ENCODE measurements around the gene CR1L.
"Not testable (repeated sequence)": the region's sequence is repeated elsewhere in the genome, so short reads cannot be mapped to it uniquely, and the experiment has no call there.

CR1L gene

DNA sequence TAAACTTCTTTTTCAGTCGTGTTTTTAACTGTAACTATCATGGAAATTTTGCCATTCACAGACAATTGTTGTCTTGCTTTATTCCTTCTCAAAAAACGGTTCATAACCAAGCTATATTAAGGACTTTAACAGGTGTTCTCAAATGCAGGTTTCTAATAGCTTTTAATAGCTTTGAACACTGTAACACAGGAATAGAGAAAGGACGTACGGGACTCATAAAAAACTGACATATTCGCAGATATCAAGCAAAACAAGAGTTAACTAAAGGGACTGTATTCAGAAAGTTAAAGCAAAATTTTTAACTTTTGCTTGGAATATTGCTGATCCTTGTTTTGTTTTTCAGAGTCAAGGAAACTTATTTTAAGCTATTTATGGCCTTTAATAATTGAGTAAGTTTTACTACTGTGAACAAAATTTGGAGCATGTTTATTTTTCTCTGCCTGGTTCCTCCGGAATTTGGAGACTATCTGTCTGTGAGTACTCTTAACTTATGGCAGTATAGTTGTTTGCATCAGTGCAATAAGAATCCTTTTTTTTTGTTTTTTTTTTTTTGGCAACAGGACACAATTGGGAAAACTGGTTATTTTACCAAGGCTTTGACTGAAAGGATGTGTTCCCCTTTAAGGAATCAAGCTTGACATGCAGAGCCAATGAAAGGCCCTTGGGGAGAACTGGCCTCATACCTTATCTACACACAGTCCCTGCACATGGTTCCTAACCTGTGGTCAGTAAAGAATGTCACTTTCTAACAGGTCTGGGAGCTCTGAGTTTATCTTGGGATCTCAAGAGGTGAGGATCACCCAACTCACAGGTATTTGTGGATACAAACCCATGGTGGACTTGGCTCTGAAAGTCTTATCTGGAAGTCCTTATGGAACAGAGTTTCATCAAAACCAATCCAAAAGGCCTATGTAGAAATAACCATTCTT lies 101.2 kb downstream of the CR1L start:
- no peak for DNase-seq (ENCODE audit: low read depth in 2 of 2)

DNA sequence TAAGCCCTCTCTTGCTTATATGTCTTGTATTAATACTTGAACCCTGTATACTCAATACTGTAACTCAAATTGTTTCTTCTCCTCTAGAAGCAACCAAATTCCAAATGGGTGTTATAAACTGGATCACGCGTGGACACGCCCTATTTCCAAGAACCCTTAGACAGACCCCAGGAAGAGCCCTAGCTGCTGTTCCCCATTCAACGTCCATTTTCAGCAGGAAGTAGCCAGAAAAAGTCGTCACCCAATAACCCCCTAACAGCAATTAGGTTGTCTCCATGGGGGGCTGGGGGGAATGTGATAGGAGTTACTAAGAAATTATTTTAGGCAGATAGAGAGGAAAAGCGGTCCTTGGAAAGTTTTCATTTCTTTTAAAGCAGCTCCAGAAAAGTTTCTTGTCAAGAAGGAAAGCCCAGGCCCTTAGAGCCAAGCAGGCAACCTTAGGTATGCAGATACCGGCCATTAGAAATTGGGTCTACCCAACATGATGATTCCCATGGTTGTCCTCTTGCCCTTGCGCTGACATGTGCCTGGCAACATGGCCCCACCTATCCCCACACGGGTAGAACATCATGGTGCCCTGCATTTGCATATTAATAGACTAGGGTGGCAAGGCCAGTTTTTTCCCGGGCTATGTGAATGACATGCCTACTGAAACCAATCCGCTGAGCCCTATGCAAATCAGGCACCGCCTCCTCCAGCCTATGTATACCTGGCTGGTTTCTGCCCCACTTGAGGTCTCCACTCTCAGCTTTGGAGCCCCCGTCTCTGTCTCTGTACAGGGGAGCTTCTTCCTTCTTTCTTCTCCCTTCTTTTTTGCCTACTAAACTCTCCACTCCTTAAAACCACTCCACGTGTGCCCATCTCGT lies 102.9 kb downstream of the CR1L start:
- no peak for DNase-seq (ENCODE audit: low read depth in 2 of 2)

DNA sequence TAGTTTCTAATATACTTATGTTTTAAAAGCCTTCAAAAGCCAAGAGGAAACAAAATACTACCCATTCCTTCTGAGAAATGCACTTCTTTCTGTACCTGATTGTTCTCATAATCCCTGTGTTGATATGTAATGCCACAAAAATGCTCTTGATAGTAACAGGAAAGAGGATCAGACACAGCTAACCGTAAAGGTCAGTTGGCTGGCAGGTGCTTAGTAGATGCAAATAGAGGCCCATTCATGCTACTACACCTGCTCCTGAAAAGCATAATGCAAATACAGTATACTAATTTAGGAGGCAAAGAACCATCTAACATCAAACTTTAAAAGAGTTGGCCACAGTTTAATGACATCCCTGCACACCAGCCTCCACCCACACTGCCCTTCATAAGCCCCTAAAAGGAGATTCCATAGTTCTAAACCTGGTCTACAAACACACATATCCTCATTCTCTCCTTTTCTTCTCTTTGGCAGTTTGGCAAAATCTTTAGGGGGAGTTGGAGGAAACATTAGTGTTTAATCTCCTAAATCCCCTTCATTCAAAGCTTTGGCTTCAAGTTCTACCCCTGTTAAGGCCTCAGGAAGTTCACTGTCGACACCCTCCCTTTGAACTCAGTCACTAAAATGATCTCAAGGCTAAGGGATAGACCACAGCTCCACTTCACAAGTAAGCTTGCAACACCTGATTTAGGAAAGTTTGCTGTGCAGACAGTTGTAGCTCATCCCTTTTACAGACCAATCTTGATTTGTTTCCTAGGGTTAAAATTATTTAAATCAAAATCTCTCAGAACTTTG lies 104.0 kb downstream of the CR1L start:
- no peak for DNase-seq (ENCODE audit: low read depth in 2 of 2)

DNA sequence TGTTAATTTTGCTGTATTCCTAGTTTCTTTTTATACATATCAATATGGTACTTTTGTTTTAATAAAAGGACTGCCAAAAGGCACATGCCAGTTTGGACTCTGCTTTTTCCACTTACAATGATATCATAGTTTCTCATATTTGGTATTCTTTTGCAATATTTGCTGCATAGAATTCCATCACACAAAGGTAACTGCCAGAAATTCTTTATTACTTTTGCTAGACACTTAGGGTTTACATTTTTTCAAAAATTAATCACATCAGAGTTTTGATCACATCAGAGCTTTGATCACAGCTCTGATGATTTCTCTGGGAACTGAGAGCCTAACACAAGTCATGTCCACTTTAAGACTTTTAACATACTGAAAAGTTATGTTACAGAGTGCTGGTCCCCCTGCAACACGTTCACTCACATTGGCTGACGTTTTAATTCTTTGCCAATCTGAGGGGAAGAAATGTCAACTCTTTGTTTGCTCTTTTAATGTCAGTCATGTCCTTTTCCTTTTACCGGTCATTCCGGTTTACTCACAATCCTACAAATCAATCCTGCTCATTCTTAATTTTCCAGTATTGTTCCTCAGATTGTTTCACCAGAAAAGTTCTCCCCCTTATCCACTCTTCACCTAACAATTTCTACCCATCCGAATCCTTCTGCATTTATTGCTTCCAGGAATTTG lies 105.8 kb downstream of the CR1L start:
- no peak for DNase-seq (ENCODE audit: low read depth in 2 of 2)

GRCh38 chr1:207751463-207751789 lies 106.5 kb downstream of the CR1L start:
- DNase-seq (ENCODE audit: low read depth in 2 of 2) = not testable (repeated sequence)

GRCh38 chr1:207751790-207752455 lies 107.0 kb downstream of the CR1L start, which contains the start of gene CD46:
Gene CD46, plus strand, starts transcription at chr1:207752054. Its CDS starts 159 bp downstream, at chr1:207752213.
- peak; percentile 83 to 92 for DNase-seq (ENCODE audit: low read depth in 2 of 2)

DNA sequence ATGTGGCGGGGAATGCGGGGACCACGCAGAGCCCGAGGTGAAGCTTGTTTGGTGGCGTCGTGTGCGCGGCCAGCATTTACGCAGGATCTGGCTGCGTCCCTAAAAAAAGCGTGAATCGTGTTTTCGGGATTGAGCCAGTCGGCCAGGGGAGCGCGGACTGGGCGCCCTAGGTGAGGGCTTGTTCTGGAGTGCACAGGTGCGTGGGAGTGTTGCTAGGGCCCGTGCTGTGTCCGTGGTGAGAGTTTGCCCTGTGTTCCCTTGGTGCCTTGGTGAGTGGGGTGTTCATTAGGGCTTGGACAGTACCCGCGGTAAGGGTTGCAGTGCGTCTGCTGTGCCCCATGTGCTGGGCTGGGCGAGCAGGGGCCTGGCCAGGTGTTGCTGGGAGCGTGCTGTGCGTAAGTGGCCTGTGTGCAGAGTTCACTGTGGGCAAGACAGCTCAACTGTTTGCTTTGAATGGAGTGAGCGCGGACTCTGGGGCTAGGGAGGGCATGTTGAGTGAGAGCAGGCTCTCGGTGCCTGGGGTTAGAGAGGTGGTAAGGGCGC lies 107.6 kb downstream of the CR1L start:
- peak in 1 of 2 donors; percentile 25 for DNase-seq (ENCODE audit: low read depth in 2 of 2)

DNA sequence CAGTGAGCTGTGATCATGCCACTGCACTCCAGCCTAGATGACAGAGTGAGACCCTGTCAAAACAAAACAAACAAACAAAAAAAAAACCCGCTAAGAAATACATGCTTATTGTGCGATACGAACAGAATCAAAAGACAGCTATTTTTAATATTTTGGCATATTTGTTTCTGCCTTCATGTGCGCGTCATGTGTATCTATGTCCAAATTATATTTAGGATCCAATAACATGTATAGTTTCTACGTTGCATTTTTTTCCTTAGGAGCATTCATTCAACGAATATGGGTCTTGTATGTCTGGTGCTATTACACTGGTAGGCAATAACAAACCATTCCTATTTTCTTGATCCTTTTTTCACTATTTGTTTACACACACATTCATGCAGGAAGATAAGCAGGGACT lies 108.7 kb downstream of the CR1L start:
- no peak for DNase-seq (ENCODE audit: low read depth in 2 of 2)

GRCh38 chr1:207754011-207754410 lies 109.1 kb downstream of the CR1L start:
- no peak for DNase-seq (ENCODE audit: low read depth in 2 of 2)

DNA sequence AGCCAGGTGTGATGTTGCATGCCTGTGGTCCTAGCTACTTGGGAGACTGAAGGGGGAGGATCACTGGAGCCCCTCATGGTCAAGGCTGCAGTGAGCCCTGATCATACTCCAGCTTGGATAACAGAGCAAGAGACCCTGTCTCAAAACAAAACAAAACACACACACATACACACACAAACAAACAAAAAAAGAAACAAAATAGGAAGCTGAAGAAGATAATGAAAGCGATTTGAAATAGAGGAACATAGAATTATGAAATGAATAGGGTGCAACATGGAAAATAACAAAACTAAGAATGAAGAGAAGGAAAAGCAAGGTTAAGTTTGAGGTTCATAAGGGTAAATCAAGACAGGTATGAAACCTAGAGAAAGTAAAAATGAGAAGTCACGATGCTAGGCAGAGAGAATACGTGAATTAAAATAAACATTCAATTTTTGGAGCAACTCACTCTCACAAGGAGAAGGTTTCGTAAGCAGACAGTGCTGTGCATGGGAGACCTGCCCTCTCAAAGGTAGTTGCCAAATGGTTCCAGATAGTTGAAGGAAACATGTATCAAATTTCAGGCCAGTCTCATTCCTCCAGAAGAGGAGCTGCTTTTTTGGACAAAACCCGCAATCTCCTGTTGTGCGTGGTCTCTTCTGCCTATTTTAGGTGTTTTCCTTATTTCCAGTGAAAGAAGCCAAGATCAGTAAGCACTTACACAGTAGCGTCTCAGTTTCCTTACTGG lies 110.2 kb downstream of the CR1L start:
- no peak for DNase-seq (ENCODE audit: low read depth in 2 of 2)

GRCh38 chr1:207755846-207756693 lies 111.1 kb downstream of the CR1L start:
- DNase-seq (ENCODE audit: low read depth in 2 of 2) = no peak

GRCh38 chr1:207762622-207763021 lies 117.7 kb downstream of the CR1L start:
- no peak for DNase-seq (ENCODE audit: low read depth in 2 of 2)

DNA sequence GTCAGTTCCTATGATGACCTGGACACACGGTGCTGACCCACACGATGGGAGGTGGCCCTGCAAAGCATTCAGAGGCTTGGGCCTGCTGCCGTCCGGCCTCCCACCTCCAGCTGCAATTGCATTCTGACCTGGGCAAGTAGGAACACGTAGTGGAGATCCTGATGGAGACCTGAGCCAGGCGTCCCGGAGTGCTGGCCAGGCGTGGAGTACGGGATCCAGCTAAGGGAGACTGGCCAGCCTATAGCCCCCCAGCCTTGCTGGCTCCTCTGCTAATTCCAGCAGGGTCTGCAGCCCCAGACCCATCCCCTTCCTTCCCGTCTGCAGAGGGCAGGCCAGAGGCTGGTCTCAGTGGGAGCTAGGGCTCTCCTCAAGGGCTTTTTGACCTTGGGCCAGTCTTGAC lies 118.2 kb downstream of the CR1L start:
- no peak for DNase-seq (ENCODE audit: low read depth in 2 of 2)

DNA sequence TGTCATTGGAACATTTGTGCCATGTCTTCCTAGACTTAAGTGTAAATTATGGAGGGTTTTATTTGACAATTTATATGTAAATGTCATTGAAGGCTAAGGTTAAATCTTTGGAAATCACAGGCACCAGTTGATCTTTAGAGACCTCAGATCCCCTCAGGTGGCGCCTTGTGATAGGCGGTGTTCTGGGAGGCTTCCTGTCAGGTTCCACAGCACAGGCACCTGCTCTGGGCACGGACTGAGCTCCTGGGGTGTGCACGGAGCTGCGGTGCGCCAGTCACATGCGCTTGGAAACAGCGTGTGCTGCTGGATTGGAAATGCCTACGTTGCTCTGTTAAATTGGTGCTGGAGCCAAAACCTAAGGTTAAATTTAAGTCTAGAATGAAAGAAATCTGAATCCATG lies 119.0 kb downstream of the CR1L start:
- DNase-seq (ENCODE audit: low read depth in 2 of 2) = no peak

DNA sequence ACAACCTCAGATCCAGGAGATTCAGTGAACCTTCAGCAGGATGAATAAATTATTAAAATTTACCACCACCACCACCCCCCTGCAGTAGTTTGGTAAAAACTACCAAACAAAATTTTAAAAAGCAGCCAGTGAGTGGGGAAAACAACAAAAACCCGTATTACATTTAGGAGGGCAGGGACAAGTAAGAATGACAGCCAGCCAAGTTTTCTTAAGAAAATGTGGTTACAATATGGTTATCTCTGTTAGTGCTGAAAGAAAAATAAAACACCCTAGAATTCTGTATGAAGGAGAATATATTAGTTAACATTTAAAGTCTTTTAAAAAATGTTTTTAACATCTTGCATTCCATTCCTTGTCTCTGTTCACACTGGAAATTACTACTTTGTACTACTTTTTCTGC lies 121.6 kb downstream of the CR1L start:
- no peak for DNase-seq (ENCODE audit: low read depth in 2 of 2)

GRCh38 chr1:207770514-207770913 lies 125.6 kb downstream of the CR1L start:
- not testable (repeated sequence) for DNase-seq (ENCODE audit: low read depth in 2 of 2)
